ENCODE data around the gene SEPTIN5. TPM values are rescaled to one million over a fixed set of nuclear protein-coding genes. Genes with fewer than 3 reads are reported as not detected.

The SEPTIN5 gene
- total and polyA plus RNA-seq, 12 donors, result 56.5 to 218 (median 143) TPM

- H3K9me3 ChIP-seq, result no peaks in the 10 kb centered on the region
- no peaks in the 10 kb centered on the region for H3K36me3 ChIP-seq
- TF ChIP-seq CTCF (IDR thresholded peaks at IDR 0.05), result no peak
- H3K27me3 ChIP-seq, result peaks cover 0 to 37% (median 6%) of the 10 kb centered on the region in 7 donors
- no peak overlapping the region for H3K4me3 ChIP-seq
- ATAC-seq, result no peak
- WGBS, 2 donors, result 90 to 92% methylated on average over 7 of the region's 7 CpGs
- intact Hi-C loops (cut with DNase I), result no loop called here
- H3K27ac ChIP-seq, result no peak overlapping the region
- peaks cover 0 to 10% (median 5%) of the 10 kb centered on the region in 9 donors for H3K4me1 ChIP-seq
- no peak for DNase-seq
Observed at GRCh38 chr22:19706661-19707151, 7.6 kb upstream of the SEPTIN5 start.

- Histone ChIP-seq H3K27me3 (peaks cover 0 to 37% (median 6%) of the 10 kb centered on the region in 7 donors), H3K27ac (no peak overlapping the region), H3K9me3 (no peaks in the 10 kb centered on the region), H3K4me3 (no peak overlapping the region), H3K36me3 (no peaks in the 10 kb centered on the region), H3K4me1 (peaks cover 0 to 10% (median 5%) of the 10 kb centered on the region in 9 donors)
- WGBS, 2 donors, result 88 to 91% methylated on average over 24 of the region's 24 CpGs
- ATAC-seq (no peak), DNase-seq (no peak)
- TF ChIP-seq CTCF (IDR thresholded peaks at IDR 0.05), result no peak
- intact Hi-C loops (cut with DNase I), result loop anchor here in 1 of 10 donors (2.0 kb wide), 1 partner anchor 17 kb away; no protein-coding TSS in a partner anchor
Observed at GRCh38 chr22:19707347-19708290, 6.7 kb upstream of the SEPTIN5 start.

- no peak overlapping the region for H3K4me3 ChIP-seq
- no peaks in the 10 kb centered on the region for H3K36me3 ChIP-seq
- H3K9me3 ChIP-seq, result no peaks in the 10 kb centered on the region
- peaks cover under 1 to 37% (median 6%) of the 10 kb centered on the region in 7 donors for H3K27me3 ChIP-seq
- intact Hi-C loops (cut with DNase I), result loop anchor here in 1 of 10 donors (2.0 kb wide), 1 partner anchor 18 kb away; no protein-coding TSS in a partner anchor
- ATAC-seq, result no peak
- H3K4me1 ChIP-seq, result peaks cover under 1 to 11% (median 5%) of the 10 kb centered on the region in 9 donors
- WGBS, 2 donors, result 67 to 77% methylated on average over 20 of the region's 20 CpGs
- no peak for DNase-seq
- TF ChIP-seq CTCF (IDR thresholded peaks at IDR 0.05), result no peak
- no peak overlapping the region for H3K27ac ChIP-seq
Observed at GRCh38 chr22:19708321-19709011, 5.8 kb upstream of the SEPTIN5 start.
